ENCODE data around the gene DNTT.

Gene DNTT

DNA sequence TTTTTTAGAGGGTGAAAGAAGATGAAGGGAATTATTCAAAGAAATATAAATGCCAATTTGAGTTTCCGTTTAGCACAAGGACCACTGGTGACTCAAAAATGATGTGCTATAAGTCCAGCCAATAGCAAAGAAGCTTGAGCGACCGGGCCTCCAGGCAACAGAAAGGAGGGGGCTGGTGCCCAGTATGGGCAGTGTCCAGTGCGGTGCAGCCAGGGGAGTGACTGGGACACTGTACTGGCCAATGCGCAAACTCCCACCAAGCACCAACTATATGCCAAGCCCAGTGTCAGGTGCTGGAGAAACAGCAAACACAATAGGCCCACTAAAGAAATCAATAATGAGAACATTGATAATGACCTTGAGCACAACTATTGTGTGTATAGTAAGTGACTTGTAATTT, 64.7 kb downstream of the DNTT start:
- H3K4me1 ChIP-seq (ENCODE audit: insufficient read depth, low read length) = 0 out of 2 replicates have a peak, but pooled peaks cover 3% of the 10 kb centered on the region
- H3K9me3 ChIP-seq (ENCODE audit: insufficient read depth, low read depth, low read length) = no peaks in the 10 kb centered on the region
- H3K9ac ChIP-seq (ENCODE audit: low read depth, low read length) = no peak overlapping the region
- H3K4me3 ChIP-seq (ENCODE audit: low read length) = no peak overlapping the region
- no peaks in the 10 kb centered on the region for H3K27me3 ChIP-seq (ENCODE audit: insufficient read depth, low read length)
- H3K27ac ChIP-seq (ENCODE audit: low read depth, low read length) = no peak overlapping the region
- H3K36me3 ChIP-seq (ENCODE audit: insufficient read depth, low read length) = no peaks in the 10 kb centered on the region
- 94% methylated on average over 5 of the region's 5 CpGs for WGBS

DNA sequence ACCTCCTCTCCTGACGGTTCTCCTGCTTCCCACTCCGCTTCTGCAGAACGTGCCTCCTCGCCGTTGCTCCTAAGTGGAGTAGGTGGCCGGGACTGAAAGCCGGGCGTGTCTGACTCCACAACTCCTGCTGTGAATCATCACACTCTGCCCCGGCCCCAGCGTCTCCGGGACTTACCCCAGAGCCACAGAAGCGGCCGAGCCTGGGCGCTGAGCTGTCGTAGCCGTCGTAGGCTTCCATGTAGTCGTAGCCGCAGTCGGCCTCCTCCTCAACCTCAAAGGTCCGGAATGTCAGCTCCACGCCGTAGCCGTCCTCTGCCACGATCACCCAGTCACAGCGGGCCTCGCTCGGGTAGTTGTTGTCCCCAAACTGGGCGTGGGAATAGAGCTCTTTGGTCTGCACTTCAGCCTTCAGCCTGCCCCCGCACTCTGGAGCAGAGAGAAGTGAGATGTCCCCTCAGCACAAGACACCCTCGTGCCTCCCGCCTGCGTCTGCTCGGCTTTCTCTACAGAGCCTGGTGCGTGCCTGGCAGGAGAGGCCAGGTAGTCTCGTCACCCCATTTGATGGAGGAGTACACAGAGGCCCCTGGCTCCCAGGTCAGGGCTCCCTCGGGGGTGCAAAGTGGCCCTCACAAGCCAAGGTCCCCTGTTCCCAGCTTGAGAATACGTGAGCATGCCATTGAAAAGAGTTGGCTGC, 65.8 kb downstream of the DNTT start:
- Histone ChIP-seq H3K4me1 (ENCODE audit: insufficient read depth, low read length) (0 out of 2 replicates have a peak, but pooled peaks cover 3% of the 10 kb centered on the region), H3K27ac (ENCODE audit: low read depth, low read length) (no peak overlapping the region), H3K9ac (ENCODE audit: low read depth, low read length) (no peak overlapping the region), H3K36me3 (ENCODE audit: insufficient read depth, low read length) (no peaks in the 10 kb centered on the region), H3K9me3 (ENCODE audit: insufficient read depth, low read depth, low read length) (no peaks in the 10 kb centered on the region), H3K4me3 (ENCODE audit: low read length) (no peak overlapping the region), H3K27me3 (ENCODE audit: insufficient read depth, low read length) (peaks cover 9% of the 10 kb centered on the region)
- WGBS = 84% methylated on average over 38 of the region's 38 CpGs

DNA sequence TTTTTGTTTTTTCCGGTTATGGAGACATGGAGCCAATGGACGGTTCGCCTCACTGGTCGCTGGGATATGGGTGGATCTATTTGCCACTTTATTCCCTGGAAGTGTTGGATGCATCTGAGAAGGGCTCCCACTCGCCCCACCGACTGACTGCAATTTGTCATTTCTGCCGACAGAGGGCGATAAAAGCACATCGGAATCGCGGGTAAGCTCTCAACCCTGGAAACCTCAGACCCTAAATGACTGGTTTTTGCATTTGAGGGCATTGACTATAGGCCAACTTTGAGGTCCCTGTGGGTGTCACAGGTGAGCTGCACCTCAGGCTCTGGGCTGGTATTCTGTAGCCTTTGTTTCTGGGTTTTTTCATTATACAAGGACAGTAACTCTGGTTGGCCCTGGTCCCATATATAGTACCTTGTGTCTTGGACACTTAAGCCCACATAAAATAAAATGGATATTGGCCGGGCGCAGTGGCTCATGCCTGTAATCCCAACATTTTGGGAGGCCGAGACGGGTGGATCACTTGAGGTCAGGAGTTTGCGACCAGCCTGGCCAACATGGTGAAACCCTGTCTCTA, 66.4 kb downstream of the DNTT start:
- H3K4me1 ChIP-seq (ENCODE audit: insufficient read depth, low read length) = 0 out of 2 replicates have a peak, but pooled peaks cover 3% of the 10 kb centered on the region
- no peak overlapping the region for H3K9ac ChIP-seq (ENCODE audit: low read depth, low read length)
- H3K27me3 ChIP-seq (ENCODE audit: insufficient read depth, low read length) = peaks cover 10% of the 10 kb centered on the region
- no peak overlapping the region for H3K27ac ChIP-seq (ENCODE audit: low read depth, low read length)
- H3K4me3 ChIP-seq (ENCODE audit: low read length) = no peak overlapping the region
- no peaks in the 10 kb centered on the region for H3K36me3 ChIP-seq (ENCODE audit: insufficient read depth, low read length)
- no peaks in the 10 kb centered on the region for H3K9me3 ChIP-seq (ENCODE audit: insufficient read depth, low read depth, low read length)
- WGBS = 41% methylated on average over 16 of the region's 16 CpGs

DNA sequence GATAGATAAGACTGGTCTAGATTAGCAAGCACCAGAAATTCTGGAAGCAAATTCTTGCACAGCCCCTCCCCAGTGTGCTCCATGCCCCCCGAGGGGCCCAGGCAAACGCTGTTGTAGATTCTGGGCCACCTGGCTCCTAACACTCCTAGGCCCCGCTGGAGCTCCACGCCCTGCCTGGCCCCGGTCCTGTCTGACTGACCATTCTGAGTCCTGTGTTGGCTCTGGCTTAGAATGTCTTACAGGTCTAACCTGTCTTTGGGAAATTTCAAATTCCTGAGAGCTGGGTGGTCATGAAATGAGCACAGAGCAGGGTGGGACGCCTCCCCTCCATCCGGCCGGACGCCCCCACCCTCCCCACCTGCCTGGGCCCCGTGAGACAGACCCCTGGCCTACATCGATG, 67.1 kb downstream of the DNTT start:
- Histone ChIP-seq H3K9me3 (ENCODE audit: insufficient read depth, low read depth, low read length) (no peaks in the 10 kb centered on the region), H3K27me3 (ENCODE audit: insufficient read depth, low read length) (peaks cover 10% of the 10 kb centered on the region), H3K36me3 (ENCODE audit: insufficient read depth, low read length) (no peaks in the 10 kb centered on the region), H3K27ac (ENCODE audit: low read depth, low read length) (no peak overlapping the region), H3K9ac (ENCODE audit: low read depth, low read length) (no peak overlapping the region), H3K4me3 (ENCODE audit: low read length) (no peak overlapping the region), H3K4me1 (ENCODE audit: insufficient read depth, low read length) (0 out of 2 replicates have a peak, but pooled peaks cover 3% of the 10 kb centered on the region)
- WGBS = 89% methylated on average over 11 of the region's 11 CpGs

DNA sequence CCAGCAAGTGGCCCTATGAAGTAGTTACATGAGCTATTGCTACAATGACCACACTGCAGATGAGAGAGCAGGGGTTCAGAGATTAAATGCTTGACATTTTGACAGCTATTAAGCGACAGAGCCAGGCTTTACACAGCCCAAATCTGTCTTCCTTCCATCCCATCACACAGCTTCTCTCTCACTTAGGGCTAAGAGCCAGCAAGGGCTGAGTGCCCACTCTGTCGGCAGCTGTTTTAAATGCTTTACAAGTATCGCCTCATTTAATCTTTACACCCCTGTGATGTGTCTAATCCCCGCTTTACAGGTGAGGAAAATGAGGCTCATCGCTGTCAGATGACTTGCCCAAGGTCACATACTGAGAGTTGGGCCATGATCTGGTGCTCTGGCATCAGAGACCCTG, 69.8 kb downstream of the DNTT start:
- Histone ChIP-seq H3K36me3 (ENCODE audit: insufficient read depth, low read length) (no peaks in the 10 kb centered on the region), H3K4me3 (ENCODE audit: low read length) (no peak overlapping the region), H3K9me3 (ENCODE audit: insufficient read depth, low read depth, low read length) (no peaks in the 10 kb centered on the region), H3K9ac (ENCODE audit: low read depth, low read length) (no peak overlapping the region), H3K4me1 (ENCODE audit: insufficient read depth, low read length) (0 out of 2 replicates have a peak, but pooled peaks cover 3% of the 10 kb centered on the region), H3K27me3 (ENCODE audit: insufficient read depth, low read length) (peaks cover 10% of the 10 kb centered on the region), H3K27ac (ENCODE audit: low read depth, low read length) (no peak overlapping the region)
- 92% methylated on average over 5 of the region's 5 CpGs for WGBS

DNA sequence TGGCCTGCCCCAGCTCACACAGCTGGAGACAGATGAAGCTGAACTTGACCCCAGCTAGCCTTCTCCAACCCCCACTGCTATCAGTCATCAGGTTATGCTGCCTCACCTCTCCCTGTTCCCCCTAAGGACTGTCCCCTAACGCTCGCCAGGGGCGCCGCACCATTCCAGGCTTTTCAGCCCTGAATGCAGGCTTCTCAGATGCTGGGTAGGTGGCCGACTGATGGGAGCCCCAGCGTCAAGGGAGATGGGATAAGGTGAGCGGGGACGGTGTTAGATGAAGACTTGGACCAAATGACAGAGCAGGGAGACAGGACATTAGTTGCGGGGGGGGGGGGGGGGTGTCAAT, 70.4 kb downstream of the DNTT start:
- WGBS = 53% methylated on average over 9 of the region's 9 CpGs
- no peaks in the 10 kb centered on the region for H3K36me3 ChIP-seq (ENCODE audit: insufficient read depth, low read length)
- H3K9me3 ChIP-seq (ENCODE audit: insufficient read depth, low read depth, low read length) = no peaks in the 10 kb centered on the region
- peaks cover 10% of the 10 kb centered on the region for H3K27me3 ChIP-seq (ENCODE audit: insufficient read depth, low read length)
- H3K4me1 ChIP-seq (ENCODE audit: insufficient read depth, low read length) = 0 out of 2 replicates have a peak, but pooled peaks cover 3% of the 10 kb centered on the region
- no peak overlapping the region for H3K9ac ChIP-seq (ENCODE audit: low read depth, low read length)
- no peak overlapping the region for H3K27ac ChIP-seq (ENCODE audit: low read depth, low read length)
- H3K4me3 ChIP-seq (ENCODE audit: low read length) = peak overlapping the region; percentile 58

DNA sequence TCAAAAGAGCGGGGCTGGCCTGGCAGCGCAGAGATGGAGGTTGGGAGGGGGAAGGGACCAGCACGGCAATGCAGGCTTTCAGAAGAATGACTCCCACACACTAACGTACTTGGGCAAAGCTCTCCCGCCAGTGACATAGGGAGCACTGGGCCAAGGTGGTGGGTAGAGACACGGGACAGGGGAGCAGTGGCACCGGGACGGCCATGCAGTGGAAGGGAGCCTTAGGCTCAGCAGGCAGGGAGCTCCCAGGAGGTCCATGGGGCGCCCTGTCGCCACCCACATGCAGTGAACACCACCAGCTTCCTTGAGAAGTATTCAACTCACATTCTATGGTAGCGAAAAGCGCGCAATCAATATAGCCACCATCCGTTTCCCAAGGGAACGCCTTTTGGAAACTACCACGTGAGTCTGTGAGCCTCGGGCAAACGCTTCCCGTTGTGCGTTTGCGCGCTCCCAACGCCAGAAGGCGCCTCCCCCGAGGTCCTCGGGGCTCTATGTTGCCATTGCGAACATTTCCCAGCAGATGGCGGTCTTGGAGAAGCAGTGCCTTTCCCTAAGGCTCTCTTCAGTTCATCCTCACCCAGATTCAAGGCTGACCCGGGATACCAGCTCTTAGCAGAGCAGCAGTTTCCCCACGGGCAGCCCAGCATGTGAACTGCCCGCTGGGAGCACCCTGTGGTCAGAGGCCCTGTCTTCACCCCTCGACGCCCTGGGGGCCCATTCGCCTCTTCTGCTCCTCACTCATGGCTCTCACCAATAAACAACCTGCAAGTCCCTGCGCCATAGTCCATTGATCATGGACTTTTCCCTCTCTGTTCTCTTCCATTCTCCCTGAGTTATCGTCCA, 71.0 kb downstream of the DNTT start:
- WGBS = 15% methylated on average over 33 of the region's 36 CpGs
- peaks cover 10% of the 10 kb centered on the region for H3K27me3 ChIP-seq (ENCODE audit: insufficient read depth, low read length)
- H3K27ac ChIP-seq (ENCODE audit: low read depth, low read length) = no peak overlapping the region
- 0 out of 2 replicates have a peak, but pooled peaks cover 3% of the 10 kb centered on the region for H3K4me1 ChIP-seq (ENCODE audit: insufficient read depth, low read length)
- H3K36me3 ChIP-seq (ENCODE audit: insufficient read depth, low read length) = no peaks in the 10 kb centered on the region
- peak overlapping the region; percentile 58 for H3K4me3 ChIP-seq (ENCODE audit: low read length)
- H3K9ac ChIP-seq (ENCODE audit: low read depth, low read length) = peak overlapping the region; percentile 47; the same call in 1 of the 2 replicates
- H3K9me3 ChIP-seq (ENCODE audit: insufficient read depth, low read depth, low read length) = no peaks in the 10 kb centered on the region

DNA sequence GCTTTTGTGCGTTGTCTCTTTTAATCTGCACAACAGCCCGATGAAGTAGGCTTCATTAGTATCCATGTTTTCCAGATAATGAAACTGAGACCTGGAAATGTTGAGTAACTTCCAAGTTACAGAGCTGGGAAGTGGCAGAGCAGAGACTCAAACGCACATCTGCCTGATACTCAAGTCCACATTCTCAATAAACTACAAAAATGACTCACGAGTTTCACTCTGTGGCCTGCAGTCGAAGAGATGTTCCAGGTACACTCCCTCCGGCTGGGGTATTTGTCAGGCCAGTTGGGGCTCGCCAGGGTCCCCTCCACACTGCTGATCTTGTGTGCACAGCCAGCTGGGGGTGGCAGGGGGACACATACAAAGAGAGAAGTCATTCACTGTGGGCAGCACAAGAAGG, 72.2 kb downstream of the DNTT start:
- H3K4me3 ChIP-seq (ENCODE audit: low read length) = no peak overlapping the region
- no peak overlapping the region for H3K9ac ChIP-seq (ENCODE audit: low read depth, low read length)
- WGBS = 89% methylated on average over 7 of the region's 7 CpGs
- 0 out of 2 replicates have a peak, but pooled peaks cover 3% of the 10 kb centered on the region for H3K4me1 ChIP-seq (ENCODE audit: insufficient read depth, low read length)
- no peak overlapping the region for H3K27ac ChIP-seq (ENCODE audit: low read depth, low read length)
- H3K27me3 ChIP-seq (ENCODE audit: insufficient read depth, low read length) = peaks cover 10% of the 10 kb centered on the region
- H3K9me3 ChIP-seq (ENCODE audit: insufficient read depth, low read depth, low read length) = no peaks in the 10 kb centered on the region
- H3K36me3 ChIP-seq (ENCODE audit: insufficient read depth, low read length) = no peaks in the 10 kb centered on the region

DNA sequence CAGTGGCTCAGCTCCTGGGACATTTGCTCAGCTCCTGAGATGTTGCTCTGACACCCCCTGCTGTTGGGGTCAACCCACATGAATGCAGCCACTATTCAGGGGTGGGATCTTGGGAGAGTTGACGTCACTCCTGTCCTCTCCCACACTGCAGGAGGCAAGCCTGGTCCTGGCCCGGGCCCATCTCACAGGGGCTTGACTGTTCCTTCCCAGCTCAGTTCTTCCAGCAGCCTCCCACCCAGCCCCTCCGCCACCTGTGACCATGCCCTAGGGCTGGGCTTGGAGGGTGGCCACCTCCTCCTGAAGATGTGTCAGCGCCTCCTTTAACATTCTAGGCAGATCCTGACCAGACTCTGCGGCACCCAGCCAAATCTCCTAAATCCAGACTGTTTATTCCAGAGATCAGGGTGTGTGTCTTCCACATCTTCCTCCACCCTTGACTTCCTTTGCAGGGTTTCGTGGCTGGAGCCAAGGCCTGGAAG, 73.6 kb downstream of the DNTT start:
- H3K36me3 ChIP-seq (ENCODE audit: insufficient read depth, low read length) = no peaks in the 10 kb centered on the region
- 70% methylated on average over 6 of the region's 6 CpGs for WGBS
- no peak overlapping the region for H3K4me3 ChIP-seq (ENCODE audit: low read length)
- no peaks in the 10 kb centered on the region for H3K9me3 ChIP-seq (ENCODE audit: insufficient read depth, low read depth, low read length)
- H3K9ac ChIP-seq (ENCODE audit: low read depth, low read length) = no peak overlapping the region
- H3K4me1 ChIP-seq (ENCODE audit: insufficient read depth, low read length) = no peaks in the 10 kb centered on the region
- no peak overlapping the region for H3K27ac ChIP-seq (ENCODE audit: low read depth, low read length)
- H3K27me3 ChIP-seq (ENCODE audit: insufficient read depth, low read length) = peaks cover 10% of the 10 kb centered on the region

DNA sequence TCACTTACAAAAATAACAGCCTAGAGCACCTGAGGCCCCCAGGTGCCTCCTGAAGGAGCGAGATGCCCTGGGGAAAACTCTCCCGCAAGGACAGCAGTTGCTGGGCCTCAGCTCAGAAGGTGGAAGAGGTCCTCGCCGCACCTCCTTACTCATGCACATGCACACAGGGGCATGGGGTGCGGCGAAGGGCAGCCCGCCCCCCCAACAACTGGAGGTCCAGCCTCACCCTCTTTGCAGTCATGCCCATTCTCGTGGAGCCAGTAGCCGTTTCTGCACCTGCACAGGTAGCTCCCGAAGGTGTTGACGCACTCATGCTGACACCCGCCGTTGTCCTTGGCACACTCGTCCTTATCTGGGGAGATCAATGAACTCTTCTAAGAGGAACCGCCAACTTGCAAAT, 74.5 kb downstream of the DNTT start:
- no peaks in the 10 kb centered on the region for H3K36me3 ChIP-seq (ENCODE audit: insufficient read depth, low read length)
- no peak overlapping the region for H3K27ac ChIP-seq (ENCODE audit: low read depth, low read length)
- WGBS = 92% methylated on average over 15 of the region's 15 CpGs
- H3K27me3 ChIP-seq (ENCODE audit: insufficient read depth, low read length) = peaks cover 10% of the 10 kb centered on the region
- H3K9ac ChIP-seq (ENCODE audit: low read depth, low read length) = no peak overlapping the region
- H3K9me3 ChIP-seq (ENCODE audit: insufficient read depth, low read depth, low read length) = no peaks in the 10 kb centered on the region
- H3K4me1 ChIP-seq (ENCODE audit: insufficient read depth, low read length) = no peaks in the 10 kb centered on the region
- H3K4me3 ChIP-seq (ENCODE audit: low read length) = no peak overlapping the region

DNA sequence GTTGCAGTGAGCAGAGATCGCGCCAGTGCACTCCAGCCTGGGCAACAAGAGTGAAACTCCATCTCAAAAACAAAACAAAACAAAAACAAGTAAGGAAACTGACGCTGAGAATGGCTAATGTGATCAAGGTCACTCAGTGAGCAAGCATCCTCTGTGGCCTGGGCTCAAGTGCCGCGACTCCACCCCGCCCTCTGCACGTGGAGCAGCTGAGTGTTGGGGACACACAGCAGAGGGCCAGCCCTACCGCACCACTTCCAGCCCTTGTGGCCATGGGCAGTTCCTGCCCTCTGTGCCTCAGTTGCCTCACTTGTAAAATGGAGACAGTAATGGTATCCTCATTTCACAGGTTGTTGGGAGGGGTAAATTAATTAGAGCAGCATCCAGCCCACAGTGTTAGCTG, 75.5 kb downstream of the DNTT start:
- no peak overlapping the region for H3K27ac ChIP-seq (ENCODE audit: low read depth, low read length)
- peaks cover 4% of the 10 kb centered on the region; the same call in 1 of the 2 replicates for H3K27me3 ChIP-seq (ENCODE audit: insufficient read depth, low read length)
- no peaks in the 10 kb centered on the region for H3K4me1 ChIP-seq (ENCODE audit: insufficient read depth, low read length)
- no peak overlapping the region for H3K9ac ChIP-seq (ENCODE audit: low read depth, low read length)
- WGBS = 92% methylated on average over 8 of the region's 8 CpGs
- H3K36me3 ChIP-seq (ENCODE audit: insufficient read depth, low read length) = no peaks in the 10 kb centered on the region
- no peaks in the 10 kb centered on the region for H3K9me3 ChIP-seq (ENCODE audit: insufficient read depth, low read depth, low read length)
- no peak overlapping the region for H3K4me3 ChIP-seq (ENCODE audit: low read length)

Data from HUES64 (cell line).